Measurements from ENCODE around the gene CD177.

DNA sequence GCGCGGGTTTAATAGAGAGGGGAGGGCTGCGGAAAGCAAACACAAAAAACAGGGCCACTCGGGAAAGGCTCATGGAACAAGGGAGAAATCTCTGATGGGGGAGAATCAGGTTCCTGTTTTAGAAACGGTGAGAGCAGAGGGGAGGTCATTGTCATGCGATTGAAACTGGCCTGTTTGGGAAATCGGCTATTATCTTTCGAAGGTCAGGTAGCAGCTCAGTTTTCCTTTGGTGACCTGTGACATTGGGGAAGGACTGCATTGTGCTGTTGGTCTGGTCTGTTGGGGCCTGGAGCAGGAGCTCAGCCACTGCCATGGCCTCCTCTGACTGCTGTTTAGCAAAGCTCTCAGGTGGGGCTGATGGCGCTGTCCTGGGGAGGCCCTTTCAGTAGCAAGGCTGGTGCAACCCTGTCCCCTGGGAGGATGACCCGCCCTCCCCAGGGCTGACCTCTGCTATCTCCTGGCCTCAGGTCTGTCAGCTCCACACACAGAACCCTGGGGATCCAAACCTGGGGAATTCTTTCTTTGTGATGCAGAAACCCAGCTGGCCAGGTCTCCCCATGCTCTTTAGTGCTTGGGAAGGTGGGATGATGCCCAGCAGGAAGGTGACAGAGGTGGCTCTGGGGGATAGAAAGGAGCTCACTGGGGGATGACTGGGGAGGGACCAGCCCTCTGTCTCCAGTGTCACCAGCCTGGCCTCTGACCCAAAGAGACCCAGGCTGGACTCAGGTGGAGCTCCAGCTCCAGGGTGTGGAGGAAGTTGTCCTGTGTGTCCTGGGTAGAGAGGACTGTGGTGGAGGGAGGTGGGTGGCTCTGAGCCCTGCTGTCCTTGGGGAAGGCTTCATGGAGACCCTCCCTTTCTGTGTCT, 21.2 kb upstream of the CD177 start:
- TF ChIP-seq, protein P1, sequence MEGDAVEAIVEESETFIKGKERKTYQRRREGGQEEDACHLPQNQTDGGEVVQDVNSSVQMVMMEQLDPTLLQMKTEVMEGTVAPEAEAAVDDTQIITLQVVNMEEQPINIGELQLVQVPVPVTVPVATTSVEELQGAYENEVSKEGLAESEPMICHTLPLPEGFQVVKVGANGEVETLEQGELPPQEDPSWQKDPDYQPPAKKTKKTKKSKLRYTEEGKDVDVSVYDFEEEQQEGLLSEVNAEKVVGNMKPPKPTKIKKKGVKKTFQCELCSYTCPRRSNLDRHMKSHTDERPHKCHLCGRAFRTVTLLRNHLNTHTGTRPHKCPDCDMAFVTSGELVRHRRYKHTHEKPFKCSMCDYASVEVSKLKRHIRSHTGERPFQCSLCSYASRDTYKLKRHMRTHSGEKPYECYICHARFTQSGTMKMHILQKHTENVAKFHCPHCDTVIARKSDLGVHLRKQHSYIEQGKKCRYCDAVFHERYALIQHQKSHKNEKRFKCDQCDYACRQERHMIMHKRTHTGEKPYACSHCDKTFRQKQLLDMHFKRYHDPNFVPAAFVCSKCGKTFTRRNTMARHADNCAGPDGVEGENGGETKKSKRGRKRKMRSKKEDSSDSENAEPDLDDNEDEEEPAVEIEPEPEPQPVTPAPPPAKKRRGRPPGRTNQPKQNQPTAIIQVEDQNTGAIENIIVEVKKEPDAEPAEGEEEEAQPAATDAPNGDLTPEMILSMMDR (conservative IDR thresholded peaks at IDR 0.05) = no peak
- TF ChIP-seq ZFX (IDR thresholded peaks at IDR 0.05) = no peak

All from C4-2B (cell line).